CD4-positive, alpha-beta T cell (primary cell): ENCODE measurements around the gene GDPD4. TPM values are rescaled to one million over a fixed set of nuclear protein-coding genes. Genes with fewer than 3 reads are reported as not detected.

ENCODE experiments used
- ATAC-seq: fragments of 200-7000 bp; cut with Tn5 transposase; one replicate; pipeline ENCODE4 v1.10.0; 2022; ENCODE audit warnings: mild to moderate bottlenecking; ENCODE audit not compliant: poor library complexity
- CTCF ChIA-PET: fragments of 350-600 bp; sonication (Branson Sonifier 250); formaldehyde crosslinking; loops from one replicate; lab custom pipeline; 2021; ENCODE audit warnings: antibody characterized with exemption, inconsistent platforms; lab: Charles Lee
- POLR2A ChIA-PET: fragments of 350-600 bp; sonication (Branson Sonifier 250); formaldehyde crosslinking; loops from one replicate; lab custom pipeline; 2021; ENCODE audit warnings: antibody characterized with exemption, inconsistent platforms; lab: Charles Lee
- DNase-seq, 14 experiments: peaks; one replicate each; pipeline ENCODE4 v3.0.0-alpha.2; 2013 to 2020; ENCODE audit warnings: mixed read lengths in 2 of 14
- H3K27ac ChIP-seq, 2 donors: one replicate each; pipeline versions ENCODE4 v1.5.1 to v1.7.0; 2013; ENCODE audit warnings: low read length in 2 of 2, low read depth in 1 of 2, mild to moderate bottlenecking in 1 of 2
- H3K27me3 ChIP-seq, 2 experiments: 1 replicate in 1 of 2; 2 replicates in 1 of 2; pipeline versions ENCODE4 v1.6.1 to v1.7.0; 2013; ENCODE audit warnings: low read length in 2 of 2, control low read depth in 1 of 2, mild to moderate bottlenecking in 1 of 2, moderate library complexity in 1 of 2; ENCODE audit not compliant: insufficient read depth in 2 of 2, control insufficient read depth in 1 of 2
- H3K36me3 ChIP-seq: one replicate; pipeline ENCODE4 v1.6.1; 2013; ENCODE audit warnings: low read length, control low read depth; ENCODE audit not compliant: insufficient read depth
- H3K4me1 ChIP-seq: one replicate; pipeline ENCODE4 v1.6.1; 2013; ENCODE audit warnings: low read length, control low read depth; ENCODE audit not compliant: insufficient read depth
- H3K4me3 ChIP-seq: one replicate; pipeline ENCODE4 v1.5.1; 2013; ENCODE audit warnings: mild to moderate bottlenecking, low read length, moderate library complexity
- H3K9me3 ChIP-seq, 2 experiments: 1 replicate in 1 of 2; 2 replicates in 1 of 2; pipeline versions ENCODE4 v1.6.1 to v1.7.0; 2013; ENCODE audit warnings: low read length in 2 of 2, mild to moderate bottlenecking in 2 of 2, control low read depth in 1 of 2, moderate library complexity in 1 of 2; ENCODE audit not compliant: control insufficient read depth in 1 of 2, insufficient read depth in 1 of 2
- H3K27ac Mint-ChIP-seq: one replicate; pipeline ENCODE4 v1.8.0; 2020; ENCODE audit warnings: mixed read lengths
- H3K27me3 Mint-ChIP-seq: one replicate; pipeline ENCODE4 v1.8.0; 2021; ENCODE audit warnings: mixed read lengths
- H3K36me3 Mint-ChIP-seq: one replicate; pipeline ENCODE4 v1.8.0; 2021; ENCODE audit warnings: low read depth, mixed read lengths
- H3K4me1 Mint-ChIP-seq: one replicate; pipeline ENCODE4 v1.8.0; 2021; ENCODE audit warnings: low read depth, mixed read lengths
- H3K4me3 Mint-ChIP-seq: one replicate; pipeline ENCODE4 v1.8.0; 2020; ENCODE audit warnings: mild to moderate bottlenecking, mixed read lengths
- H3K9me3 Mint-ChIP-seq: one replicate; pipeline ENCODE4 v1.8.0; 2020; ENCODE audit warnings: mixed read lengths
- CTCF ChIP-seq: fragments of 200-600 bp; IDR thresholded peaks from one replicate; pipeline ENCODE4 v1.8.0; 2022; ENCODE audit warnings: antibody characterized with exemption, mild to moderate bottlenecking
- intact Hi-C, 2 experiments: fragments of 100-400 bp; cut with DNase I in 1 of 2; cut with micrococcal nuclease in 1 of 2; formaldehyde crosslinking; loops; one replicate each; pipeline versions ENCODE4 v1.15.1 to v1.9.0; 2023 to 2025; cut with DNase I, micrococcal nuclease
- total RNA-seq, 174 experiments: library from RNA in 2 of 174; stranded (reverse) in 2 of 174; gene quantifications; one replicate each; pipeline ENCODE4 v1.2.3 and lab custom pipeline; 2021 to 2026

GDPD4 gene
- total RNA-seq, 2 experiments from 2014 or later, result not detected

- TF ChIP-seq CTCF, result no peak
- Histone ChIP-seq H3K27ac (no peak overlapping the region), H3K4me1 (no peaks in the 10 kb centered on the region), H3K4me3 (no peak overlapping the region), H3K36me3 (peaks cover 5% of the 10 kb centered on the region), H3K9me3 (no peaks in the 10 kb centered on the region), H3K27me3 (no peaks in the 10 kb centered on the region)
- ChIA-PET CTCF (no interaction called here), POLR2A (no interaction called here)
- DNase-seq (no peak), ATAC-seq (no peak)
- Mint-ChIP-seq H3K27ac (no peak overlapping the region), H3K4me3 (no peak overlapping the region), H3K27me3 (no peaks in the 10 kb centered on the region), H3K4me1 (no peaks in the 10 kb centered on the region), H3K9me3 (no peaks in the 10 kb centered on the region), H3K36me3 (peaks cover 33% of the 10 kb centered on the region)
- intact Hi-C loops, result no loop called here
These were observed 21.0 kb upstream of the GDPD4 start for GRCh38 chr11:77322506-77322905.

- ATAC-seq, result no peak
- Mint-ChIP-seq H3K9me3 (no peaks in the 10 kb centered on the region), H3K4me1 (no peaks in the 10 kb centered on the region), H3K27ac (no peak overlapping the region), H3K27me3 (no peaks in the 10 kb centered on the region), H3K4me3 (no peak overlapping the region), H3K36me3 (peaks cover 21% of the 10 kb centered on the region)
- no peak for TF ChIP-seq CTCF
- no peaks in the 10 kb centered on the region for H3K27me3 ChIP-seq
- ChIA-PET POLR2A (no interaction called here), CTCF (no interaction called here)
- intact Hi-C loops, result no loop called here
- DNase-seq, result no peak
- H3K9me3 ChIP-seq, result no peaks in the 10 kb centered on the region
- peaks cover 5% of the 10 kb centered on the region for H3K36me3 ChIP-seq
- H3K27ac ChIP-seq, result no peak overlapping the region
- H3K4me1 ChIP-seq, result no peaks in the 10 kb centered on the region
- H3K4me3 ChIP-seq, result no peak overlapping the region
These were observed 18.9 kb upstream of the GDPD4 start for GRCh38 chr11:77320351-77320750.

- Histone ChIP-seq H3K9me3 (no peaks in the 10 kb centered on the region), H3K4me1 (no peaks in the 10 kb centered on the region), H3K36me3 (peaks cover 5% of the 10 kb centered on the region), H3K4me3 (no peak overlapping the region), H3K27ac (no peak overlapping the region), H3K27me3 (no peaks in the 10 kb centered on the region)
- H3K4me3 Mint-ChIP-seq, result no peak overlapping the region
- ChIA-PET CTCF (no interaction called here), POLR2A (no interaction called here)
- no peak for ATAC-seq
- TF ChIP-seq CTCF, result no peak
- H3K27me3 Mint-ChIP-seq, result no peaks in the 10 kb centered on the region
- no peaks in the 10 kb centered on the region for H3K4me1 Mint-ChIP-seq
- no peak for DNase-seq
- no peak overlapping the region for H3K27ac Mint-ChIP-seq
- H3K9me3 Mint-ChIP-seq, result no peaks in the 10 kb centered on the region
- intact Hi-C loops, result no loop called here
- H3K36me3 Mint-ChIP-seq, result peaks cover 18% of the 10 kb centered on the region
These were observed 17.1 kb upstream of the GDPD4 start for GRCh38 chr11:77318600-77318999.
